ENCODE data around the gene MEG3. TPM values are rescaled to one million over a fixed set of nuclear protein-coding genes. Genes with fewer than 3 reads are reported as not detected.

MEG3 gene
- total RNA-seq, 4 donors from 2014 or later: 101 to 177 (median 167) TPM

DNA sequence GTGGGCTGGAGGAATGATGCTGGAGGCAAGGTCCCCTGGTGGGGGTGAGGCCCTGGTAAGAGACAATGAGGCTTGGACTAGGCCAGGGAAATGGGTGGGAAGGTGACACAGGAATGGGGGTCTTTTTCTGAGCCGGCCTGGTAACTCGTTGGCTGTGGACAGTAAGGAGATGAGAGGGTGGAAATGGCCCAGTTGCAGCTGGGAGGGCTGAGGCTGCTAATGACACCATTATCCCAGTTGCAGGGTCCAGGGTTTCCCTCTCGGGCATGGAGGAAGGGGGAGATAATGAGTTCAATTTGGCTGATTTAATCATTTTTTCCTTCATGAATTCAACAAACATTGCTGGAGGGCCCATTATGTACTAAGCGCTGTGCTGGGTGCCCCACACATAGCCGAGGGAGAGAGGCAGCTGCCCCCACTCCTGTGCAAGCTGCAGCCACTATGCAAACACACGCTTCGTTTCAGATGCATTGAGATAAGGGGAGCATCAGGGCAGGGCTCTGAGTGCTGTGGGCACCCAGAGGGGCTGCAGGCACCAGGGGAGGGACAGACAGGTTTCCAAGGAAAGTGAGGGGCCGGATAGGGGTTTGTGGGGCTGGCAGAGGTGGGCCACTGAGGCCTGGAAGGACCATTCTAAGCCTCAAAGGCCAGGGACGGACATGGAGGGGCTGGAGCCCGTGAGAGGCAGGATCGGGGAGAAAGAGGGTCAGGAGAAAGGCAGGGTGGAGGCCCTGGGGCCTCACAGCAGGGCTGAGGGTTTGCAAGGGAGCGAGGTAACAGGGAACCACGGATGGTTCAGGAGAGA lies 43.2 kb upstream of the MEG3 start:
- TF ChIP-seq EP300 (IDR thresholded peaks at IDR 0.05) (no peak), POLR2A (IDR thresholded peaks at IDR 0.05) (no peak)
- TF ChIP-seq, protein P1, sequence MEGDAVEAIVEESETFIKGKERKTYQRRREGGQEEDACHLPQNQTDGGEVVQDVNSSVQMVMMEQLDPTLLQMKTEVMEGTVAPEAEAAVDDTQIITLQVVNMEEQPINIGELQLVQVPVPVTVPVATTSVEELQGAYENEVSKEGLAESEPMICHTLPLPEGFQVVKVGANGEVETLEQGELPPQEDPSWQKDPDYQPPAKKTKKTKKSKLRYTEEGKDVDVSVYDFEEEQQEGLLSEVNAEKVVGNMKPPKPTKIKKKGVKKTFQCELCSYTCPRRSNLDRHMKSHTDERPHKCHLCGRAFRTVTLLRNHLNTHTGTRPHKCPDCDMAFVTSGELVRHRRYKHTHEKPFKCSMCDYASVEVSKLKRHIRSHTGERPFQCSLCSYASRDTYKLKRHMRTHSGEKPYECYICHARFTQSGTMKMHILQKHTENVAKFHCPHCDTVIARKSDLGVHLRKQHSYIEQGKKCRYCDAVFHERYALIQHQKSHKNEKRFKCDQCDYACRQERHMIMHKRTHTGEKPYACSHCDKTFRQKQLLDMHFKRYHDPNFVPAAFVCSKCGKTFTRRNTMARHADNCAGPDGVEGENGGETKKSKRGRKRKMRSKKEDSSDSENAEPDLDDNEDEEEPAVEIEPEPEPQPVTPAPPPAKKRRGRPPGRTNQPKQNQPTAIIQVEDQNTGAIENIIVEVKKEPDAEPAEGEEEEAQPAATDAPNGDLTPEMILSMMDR (IDR thresholded peaks at IDR 0.05): no peak
- 70 to 76% methylated on average over 13 of the region's 13 CpGs for WGBS, 2 donors
- no peaks in the 10 kb centered on the region for H3K9me3 ChIP-seq
- DNase-seq (ENCODE audit: low spot score in 2 of 2): no peak
- no peaks in the 10 kb centered on the region for H3K36me3 ChIP-seq
- H3K27ac ChIP-seq: no peak overlapping the region
- H3K4me1 ChIP-seq: no peaks in the 10 kb centered on the region
- H3K4me3 ChIP-seq: no peak overlapping the region
- no peaks in the 10 kb centered on the region for H3K27me3 ChIP-seq

DNA sequence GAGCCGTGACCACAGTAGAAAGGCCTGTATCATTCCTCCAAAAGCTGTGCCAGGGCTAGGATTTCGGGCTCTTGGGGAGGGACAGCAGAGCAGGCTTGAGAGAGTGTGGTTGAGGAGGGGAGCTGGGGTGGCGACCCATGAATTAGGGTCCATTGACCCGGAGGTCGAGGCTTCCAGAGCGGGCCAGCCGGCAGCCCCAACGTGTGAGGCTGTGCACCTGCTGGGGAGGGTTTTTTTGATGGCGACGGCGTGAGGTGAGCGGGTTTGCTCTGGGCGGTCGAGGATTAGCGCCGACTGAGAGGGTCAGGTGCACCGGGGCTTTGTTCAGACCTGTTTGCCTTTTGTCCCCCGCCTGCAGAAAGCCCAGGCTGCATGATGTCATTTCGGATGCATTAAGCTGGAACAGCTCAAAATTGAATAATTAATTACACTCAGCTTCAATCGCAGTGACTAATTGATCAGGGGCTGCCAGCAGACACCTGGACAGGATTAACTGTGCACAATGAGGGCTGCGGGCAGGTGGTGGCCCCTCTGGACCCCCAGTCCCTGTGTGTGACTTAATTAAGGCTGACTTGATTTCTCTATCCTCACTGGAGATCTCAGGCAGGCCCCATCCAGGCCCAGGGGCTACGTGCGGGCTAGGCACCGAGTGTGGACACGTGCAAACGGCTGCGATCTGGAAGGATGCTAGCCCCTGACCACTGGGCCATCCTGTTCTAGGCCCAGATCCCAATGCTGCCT lies 42.1 kb upstream of the MEG3 start:
- Histone ChIP-seq H3K4me1 (no peaks in the 10 kb centered on the region), H3K27me3 (no peaks in the 10 kb centered on the region), H3K36me3 (no peaks in the 10 kb centered on the region), H3K9me3 (no peaks in the 10 kb centered on the region), H3K4me3 (no peak overlapping the region), H3K27ac (no peak overlapping the region)
- no peak for DNase-seq (ENCODE audit: low spot score in 2 of 2)
- TF ChIP-seq POLR2A (IDR thresholded peaks at IDR 0.05): no peak
- TF ChIP-seq EP300 (IDR thresholded peaks at IDR 0.05): no peak
- TF ChIP-seq, protein P1 (IDR thresholded peaks at IDR 0.05): no peak
- WGBS, 2 donors: 87 to 88% methylated on average over 22 to 27 of the region's 27 CpGs

DNA sequence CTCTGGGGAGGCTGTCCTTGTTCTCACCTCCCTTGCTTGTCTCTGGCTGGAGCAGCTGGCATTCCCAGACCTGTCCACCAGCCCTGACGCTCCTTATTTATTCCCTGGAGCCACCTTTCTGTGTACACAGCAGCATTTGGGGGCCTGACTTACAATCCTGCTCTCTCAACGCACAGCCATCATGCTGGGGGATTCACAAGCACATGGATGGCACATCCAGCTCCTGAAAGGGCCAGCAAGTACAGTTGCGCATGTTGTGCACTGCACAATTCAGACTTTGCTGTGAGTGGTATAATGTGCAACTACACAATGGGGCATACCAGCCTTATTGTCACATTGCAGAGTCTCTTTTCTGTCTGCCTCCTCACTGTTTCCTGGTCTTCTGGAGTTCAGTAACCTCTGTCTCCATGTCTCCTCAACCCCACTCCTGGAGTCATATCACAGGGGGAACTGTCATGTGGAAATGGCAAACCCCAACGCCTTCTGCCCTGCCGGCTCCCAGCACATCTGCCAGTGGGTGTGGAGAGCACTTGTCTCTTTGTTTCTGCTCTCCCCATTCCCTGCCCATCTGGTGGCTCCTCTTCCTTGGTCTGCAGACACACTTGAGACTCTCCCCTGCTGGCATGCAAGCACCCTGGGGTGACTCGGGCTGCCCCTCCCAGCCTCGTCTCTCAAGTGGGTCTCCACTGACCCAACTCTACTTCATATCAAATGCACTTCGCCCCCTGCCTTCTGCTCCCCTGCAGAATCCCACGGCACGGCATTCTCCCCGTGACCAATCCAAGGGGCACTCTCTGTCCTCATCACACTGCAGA lies 41.2 kb upstream of the MEG3 start:
- no peaks in the 10 kb centered on the region for H3K36me3 ChIP-seq
- H3K27ac ChIP-seq: no peak overlapping the region
- 90 to 93% methylated on average over 11 of the region's 11 CpGs for whole genome bisulfite sequencing, 2 donors
- TF ChIP-seq POLR2A (IDR thresholded peaks at IDR 0.05) (no peak), EP300 (IDR thresholded peaks at IDR 0.05) (no peak)
- TF ChIP-seq, protein P1 (IDR thresholded peaks at IDR 0.05): no peak
- H3K4me3 ChIP-seq: no peak overlapping the region
- no peaks in the 10 kb centered on the region for H3K27me3 ChIP-seq
- DNase-seq (ENCODE audit: low spot score in 2 of 2): no peak
- no peaks in the 10 kb centered on the region for H3K9me3 ChIP-seq
- no peaks in the 10 kb centered on the region for H3K4me1 ChIP-seq

DNA sequence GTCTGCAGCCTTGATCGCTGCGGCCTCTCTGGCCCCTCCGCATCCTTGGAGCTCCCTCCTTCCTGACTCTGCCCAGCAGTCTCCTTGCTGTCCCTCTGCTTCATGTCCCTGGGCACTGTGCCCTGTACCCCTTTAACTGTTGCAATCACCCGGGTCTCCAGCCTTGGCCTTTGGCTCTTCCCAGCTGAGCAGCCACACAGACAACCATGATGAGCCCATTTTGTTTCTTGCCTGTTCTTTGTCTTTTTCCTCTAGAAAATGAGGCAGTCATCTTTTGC lies 40.6 kb upstream of the MEG3 start:
- H3K4me3 ChIP-seq: no peak overlapping the region
- no peak for TF ChIP-seq POLR2A (IDR thresholded peaks at IDR 0.05)
- TF ChIP-seq, protein P1 (IDR thresholded peaks at IDR 0.05): no peak
- no peaks in the 10 kb centered on the region for H3K27me3 ChIP-seq
- no peaks in the 10 kb centered on the region for H3K9me3 ChIP-seq
- H3K4me1 ChIP-seq: no peaks in the 10 kb centered on the region
- no peak for DNase-seq (ENCODE audit: low spot score in 2 of 2)
- H3K27ac ChIP-seq: no peak overlapping the region
- no peaks in the 10 kb centered on the region for H3K36me3 ChIP-seq
- WGBS, 2 donors: 88% methylated on average over 4 of the region's 4 CpGs

DNA sequence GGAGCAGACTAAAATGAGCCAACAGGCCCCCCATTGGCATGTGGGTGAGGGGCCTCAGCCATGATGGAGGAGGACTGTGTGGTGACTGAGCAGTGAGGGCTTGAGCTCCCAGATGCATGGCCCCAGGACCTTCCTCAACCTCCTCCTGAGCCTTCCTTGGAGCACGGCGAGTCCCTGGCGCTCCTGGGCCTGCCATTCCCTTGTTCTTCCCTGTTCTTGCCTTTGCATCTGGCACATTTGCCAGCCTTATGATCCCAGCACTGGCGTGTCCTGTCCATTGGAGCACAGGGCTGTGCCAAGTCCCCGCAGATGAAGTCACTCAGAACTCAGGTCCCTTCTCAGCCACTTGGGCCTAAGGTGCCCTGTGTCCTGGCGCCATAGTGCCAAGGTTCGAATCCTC lies 40.3 kb upstream of the MEG3 start:
- Histone ChIP-seq H3K9me3 (no peaks in the 10 kb centered on the region), H3K4me1 (no peaks in the 10 kb centered on the region), H3K27ac (no peak overlapping the region), H3K36me3 (no peaks in the 10 kb centered on the region), H3K27me3 (no peaks in the 10 kb centered on the region), H3K4me3 (no peak overlapping the region)
- TF ChIP-seq, protein P1 (IDR thresholded peaks at IDR 0.05): no peak
- TF ChIP-seq EP300 (IDR thresholded peaks at IDR 0.05) (no peak), POLR2A (IDR thresholded peaks at IDR 0.05) (no peak)
- WGBS, 2 donors: 83 to 92% methylated on average over 7 of the region's 7 CpGs
- no peak for DNase-seq (ENCODE audit: low spot score in 2 of 2)

All from tibial nerve (tissue), 4 donors.